ENCODE measurements around the gene C9.
"Not testable (repeated sequence)": the region's sequence is repeated elsewhere in the genome, so short reads cannot be mapped to it uniquely, and the experiment has no call there.

The C9 gene

DNA sequence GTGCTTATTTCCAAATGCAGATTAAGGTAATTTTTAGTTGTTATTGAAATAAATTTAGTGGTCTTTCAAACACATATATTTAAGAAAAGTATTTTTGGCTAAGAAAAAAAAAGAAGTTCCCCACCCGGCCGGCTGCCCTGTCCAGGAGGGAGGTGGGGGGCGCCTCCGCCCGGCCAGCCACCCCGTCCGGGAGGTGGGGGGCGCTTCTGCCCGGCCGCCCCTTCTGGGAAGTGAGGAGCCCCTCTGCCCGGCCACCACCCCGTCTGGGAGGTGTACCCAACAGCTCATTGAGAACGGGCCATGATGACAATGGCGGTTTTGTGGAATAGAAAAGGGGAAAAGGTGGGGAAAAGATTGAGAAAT, 91.4 kb downstream of the C9 start:
- H3K36me3 Mint-ChIP-seq; H3K9me3 Mint-ChIP-seq (ENCODE audit: low read depth); H3K27me3 Mint-ChIP-seq; H3K4me3 Mint-ChIP-seq: not testable (repeated sequence)
- Mint-ChIP-seq H3K4me1 (ENCODE audit: low read depth) (peaks cover 45% of the 10 kb centered on the region), H3K27ac (peak overlapping the region; percentile 99)

DNA sequence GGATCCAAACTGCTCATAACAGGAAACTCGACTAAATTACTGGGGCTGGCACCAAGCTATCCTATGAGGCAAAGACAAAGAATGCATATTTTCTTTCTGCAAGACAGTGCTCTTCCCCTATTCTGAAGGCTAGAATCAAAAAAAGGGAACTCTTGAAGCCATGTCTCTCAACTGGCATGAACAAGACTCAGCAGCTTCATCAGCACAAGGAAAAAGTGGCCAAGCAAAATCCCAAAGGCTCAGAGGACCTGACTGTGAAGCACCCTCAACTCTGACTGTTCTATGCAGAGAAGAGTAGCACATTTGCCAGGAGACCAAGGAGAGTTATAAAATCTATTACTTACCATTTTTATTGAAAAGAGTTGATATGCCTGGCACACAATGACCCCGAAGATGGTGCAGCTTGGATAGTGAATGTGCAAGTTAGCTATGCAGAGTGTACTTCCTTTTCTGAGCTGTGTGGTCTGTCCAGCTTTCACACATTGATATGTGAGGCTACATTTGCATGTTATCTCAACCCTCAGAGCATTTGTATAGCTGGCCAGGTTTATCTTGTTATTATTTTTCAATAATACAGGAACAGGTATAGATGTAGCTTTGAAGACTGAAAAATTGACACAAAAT, 94.0 kb downstream of the C9 start:
- H3K4me3 Mint-ChIP-seq: no peak overlapping the region
- no peak overlapping the region for H3K27ac Mint-ChIP-seq
- no peaks in the 10 kb centered on the region for H3K36me3 Mint-ChIP-seq
- no peaks in the 10 kb centered on the region for H3K9me3 Mint-ChIP-seq (ENCODE audit: low read depth)
- H3K27me3 Mint-ChIP-seq: no peaks in the 10 kb centered on the region
- peaks cover 33% of the 10 kb centered on the region for H3K4me1 Mint-ChIP-seq (ENCODE audit: low read depth)

DNA sequence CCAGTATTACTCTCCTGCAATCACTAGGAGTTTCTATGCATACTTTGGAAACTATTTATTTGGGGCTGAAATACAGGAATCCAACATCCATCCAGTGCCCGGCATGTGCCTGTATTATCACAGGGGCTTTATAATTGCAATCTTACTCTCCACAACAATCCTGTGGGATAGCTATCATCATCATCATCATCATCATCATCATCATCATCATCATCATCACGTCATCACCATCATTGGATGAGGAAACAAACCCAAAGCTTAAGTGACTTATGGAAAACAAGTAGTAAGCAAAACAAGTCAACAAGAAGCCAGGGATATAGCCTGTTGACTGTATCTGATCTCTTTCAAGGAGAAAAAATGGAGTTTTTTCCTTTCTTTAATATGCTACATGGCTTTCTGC, 97.1 kb downstream of the C9 start:
- H3K27me3 Mint-ChIP-seq: no peaks in the 10 kb centered on the region
- H3K9me3 Mint-ChIP-seq (ENCODE audit: low read depth): no peaks in the 10 kb centered on the region
- no peak overlapping the region for H3K4me3 Mint-ChIP-seq
- H3K36me3 Mint-ChIP-seq: no peaks in the 10 kb centered on the region
- peaks cover 13% of the 10 kb centered on the region for H3K4me1 Mint-ChIP-seq (ENCODE audit: low read depth)
- H3K27ac Mint-ChIP-seq: no peak overlapping the region

- H3K36me3 Mint-ChIP-seq: no peaks in the 10 kb centered on the region
Measured at GRCh38 chr5:39266442-39266841, 97.9 kb downstream of the C9 start.

DNA sequence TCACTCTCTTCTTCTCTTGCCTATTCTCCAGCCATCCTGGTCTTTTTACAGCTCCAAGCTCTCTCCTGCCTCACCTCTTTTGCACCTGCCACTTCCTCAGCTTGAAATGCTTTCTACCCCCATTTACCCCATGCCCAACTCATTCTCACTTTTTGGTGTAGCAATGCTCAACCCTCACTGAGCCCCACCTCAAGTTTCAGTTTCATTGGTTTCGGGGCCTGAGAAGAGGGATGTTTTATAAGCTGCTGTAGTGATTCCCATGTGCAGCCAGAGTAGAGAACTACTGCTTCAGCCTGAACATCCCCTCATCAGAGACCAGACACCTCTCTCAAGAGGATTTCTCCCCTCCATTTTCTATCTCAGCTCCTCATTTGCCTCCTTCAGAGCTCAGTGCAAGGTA, 99.8 kb downstream of the C9 start:
- Mint-ChIP-seq H3K36me3 (no peaks in the 10 kb centered on the region), H3K27me3 (no peaks in the 10 kb centered on the region), H3K4me1 (ENCODE audit: low read depth) (peaks cover 6% of the 10 kb centered on the region), H3K27ac (no peak overlapping the region), H3K4me3 (no peak overlapping the region), H3K9me3 (ENCODE audit: low read depth) (no peaks in the 10 kb centered on the region)

More at GRCh38 chr5:39266442-39266841, 97.9 kb downstream of the C9 start:
- Mint-ChIP-seq H3K4me3 (no peak overlapping the region), H3K9me3 (ENCODE audit: low read depth) (no peaks in the 10 kb centered on the region), H3K27me3 (no peaks in the 10 kb centered on the region), H3K4me1 (ENCODE audit: low read depth) (peaks cover 6% of the 10 kb centered on the region), H3K27ac (no peak overlapping the region)

- Mint-ChIP-seq H3K27ac (no peak overlapping the region), H3K4me3 (no peak overlapping the region), H3K9me3 (ENCODE audit: low read depth) (no peaks in the 10 kb centered on the region), H3K4me1 (ENCODE audit: low read depth) (peaks cover 6% of the 10 kb centered on the region), H3K27me3 (no peaks in the 10 kb centered on the region), H3K36me3 (no peaks in the 10 kb centered on the region)
Measured at GRCh38 chr5:39262981-39263380, 101.3 kb downstream of the C9 start.

DNA sequence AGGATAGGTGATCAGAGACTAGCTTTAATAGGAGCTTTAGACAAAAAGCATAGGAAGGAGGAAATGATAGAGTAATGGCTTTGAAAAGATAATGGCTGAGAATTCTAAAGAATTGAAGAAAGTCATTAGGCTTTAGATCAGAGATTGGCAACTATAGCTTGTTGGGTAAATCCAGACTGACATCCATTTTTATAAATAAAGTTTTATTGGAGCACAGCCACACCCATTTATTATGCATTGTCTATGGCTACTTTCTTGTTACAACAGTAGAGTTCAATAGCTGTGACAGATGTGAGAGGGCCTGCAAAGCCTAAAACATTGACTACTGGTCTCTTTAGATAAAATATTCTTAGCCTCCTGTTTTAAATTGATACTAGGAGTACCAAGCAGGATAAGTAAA, 104.2 kb downstream of the C9 start:
- H3K4me1 Mint-ChIP-seq (ENCODE audit: low read depth): peaks cover 23% of the 10 kb centered on the region
- H3K4me3 Mint-ChIP-seq: no peak overlapping the region
- H3K36me3 Mint-ChIP-seq: peaks cover 3% of the 10 kb centered on the region
- H3K9me3 Mint-ChIP-seq (ENCODE audit: low read depth): no peaks in the 10 kb centered on the region
- no peaks in the 10 kb centered on the region for H3K27me3 Mint-ChIP-seq
- no peak overlapping the region for H3K27ac Mint-ChIP-seq

- Mint-ChIP-seq H3K27ac (no peak overlapping the region), H3K4me1 (ENCODE audit: low read depth) (peaks cover 20% of the 10 kb centered on the region)
Measured at GRCh38 chr5:39257554-39257953, 106.7 kb downstream of the C9 start.

DNA sequence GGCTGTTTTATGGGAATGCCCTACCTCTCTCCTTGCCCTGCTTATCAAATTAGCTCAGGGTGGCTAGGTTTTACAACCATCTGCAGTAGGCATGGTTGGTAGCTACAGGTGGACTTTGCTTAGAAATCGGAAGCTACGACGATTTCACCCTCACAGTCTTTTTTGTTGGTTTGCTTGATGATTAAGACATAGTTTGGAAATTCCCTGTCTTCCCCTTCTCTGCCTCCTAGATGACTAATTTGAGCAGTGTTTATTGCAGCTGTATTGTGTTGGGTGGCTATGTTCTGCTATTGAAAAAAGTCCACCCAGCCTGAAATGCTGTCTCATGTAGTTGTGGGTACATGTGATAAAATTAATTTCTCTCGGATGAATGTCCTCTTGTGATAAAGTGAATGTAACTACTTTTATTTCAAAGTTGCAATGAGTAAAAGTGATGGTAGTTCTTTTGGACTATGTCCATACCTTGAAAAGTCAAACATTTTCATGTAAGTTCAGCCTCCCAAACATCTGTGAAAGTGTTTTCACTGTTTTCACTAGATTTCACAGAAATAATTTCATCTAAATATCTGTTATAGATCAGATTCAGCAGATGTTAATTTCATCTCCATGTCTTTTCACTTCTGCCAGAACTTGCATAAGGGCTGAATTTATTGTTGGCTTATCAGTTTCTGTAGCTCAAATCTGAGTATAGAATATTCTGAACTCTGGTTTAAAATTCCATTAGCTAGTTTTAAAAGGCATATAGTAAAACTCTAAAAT, 107.6 kb downstream of the C9 start:
- no peaks in the 10 kb centered on the region for H3K27me3 Mint-ChIP-seq
- peaks cover 5% of the 10 kb centered on the region for H3K36me3 Mint-ChIP-seq
- peak overlapping the region; percentile 50 for H3K27ac Mint-ChIP-seq
- no peaks in the 10 kb centered on the region for H3K9me3 Mint-ChIP-seq (ENCODE audit: low read depth)
- H3K4me1 Mint-ChIP-seq (ENCODE audit: low read depth): peaks cover 20% of the 10 kb centered on the region
- H3K4me3 Mint-ChIP-seq: peak overlapping the region; percentile 43

More at GRCh38 chr5:39257554-39257953, 106.7 kb downstream of the C9 start:
- H3K27me3 Mint-ChIP-seq: no peaks in the 10 kb centered on the region
- H3K9me3 Mint-ChIP-seq (ENCODE audit: low read depth): no peaks in the 10 kb centered on the region
- H3K4me3 Mint-ChIP-seq: no peak overlapping the region
- H3K36me3 Mint-ChIP-seq: peaks cover 5% of the 10 kb centered on the region

- Mint-ChIP-seq H3K27me3 (no peaks in the 10 kb centered on the region), H3K4me1 (ENCODE audit: low read depth) (peaks cover 20% of the 10 kb centered on the region), H3K4me3 (no peak overlapping the region), H3K27ac (no peak overlapping the region), H3K36me3 (peaks cover 5% of the 10 kb centered on the region), H3K9me3 (ENCODE audit: low read depth) (no peaks in the 10 kb centered on the region)
Measured at GRCh38 chr5:39255406-39255805, 108.9 kb downstream of the C9 start.

GRCh38 chr5:39254671-39255070, 109.6 kb downstream of the C9 start:
- peaks cover 20% of the 10 kb centered on the region for H3K4me1 Mint-ChIP-seq (ENCODE audit: low read depth)
- peaks cover 3% of the 10 kb centered on the region for H3K9me3 Mint-ChIP-seq (ENCODE audit: low read depth)
- no peak overlapping the region for H3K27ac Mint-ChIP-seq
- H3K4me3 Mint-ChIP-seq: no peak overlapping the region
- no peaks in the 10 kb centered on the region for H3K27me3 Mint-ChIP-seq
- H3K36me3 Mint-ChIP-seq: peaks cover 8% of the 10 kb centered on the region

GRCh38 chr5:39253196-39253595, 111.1 kb downstream of the C9 start:
- no peaks in the 10 kb centered on the region for H3K27me3 Mint-ChIP-seq
- H3K9me3 Mint-ChIP-seq (ENCODE audit: low read depth): peaks cover 3% of the 10 kb centered on the region
- H3K4me3 Mint-ChIP-seq: no peak overlapping the region
- H3K27ac Mint-ChIP-seq: no peak overlapping the region
- peaks cover 20% of the 10 kb centered on the region for H3K4me1 Mint-ChIP-seq (ENCODE audit: low read depth)
- H3K36me3 Mint-ChIP-seq: peaks cover 12% of the 10 kb centered on the region

GRCh38 chr5:39249564-39250274, 114.6 kb downstream of the C9 start:
- peaks cover 3% of the 10 kb centered on the region for H3K9me3 Mint-ChIP-seq (ENCODE audit: low read depth)
- H3K4me3 Mint-ChIP-seq: no peak overlapping the region
- H3K4me1 Mint-ChIP-seq (ENCODE audit: low read depth): peaks cover 2% of the 10 kb centered on the region
- H3K27me3 Mint-ChIP-seq: no peaks in the 10 kb centered on the region
- H3K36me3 Mint-ChIP-seq: peaks cover 10% of the 10 kb centered on the region
- no peak overlapping the region for H3K27ac Mint-ChIP-seq

GRCh38 chr5:39249069-39249468, 115.2 kb downstream of the C9 start:
- H3K27ac Mint-ChIP-seq: no peak overlapping the region
- no peaks in the 10 kb centered on the region for H3K27me3 Mint-ChIP-seq
- no peaks in the 10 kb centered on the region for H3K4me1 Mint-ChIP-seq (ENCODE audit: low read depth)
- peaks cover 8% of the 10 kb centered on the region for H3K36me3 Mint-ChIP-seq
- peaks cover 3% of the 10 kb centered on the region for H3K9me3 Mint-ChIP-seq (ENCODE audit: low read depth)
- H3K4me3 Mint-ChIP-seq: no peak overlapping the region

DNA sequence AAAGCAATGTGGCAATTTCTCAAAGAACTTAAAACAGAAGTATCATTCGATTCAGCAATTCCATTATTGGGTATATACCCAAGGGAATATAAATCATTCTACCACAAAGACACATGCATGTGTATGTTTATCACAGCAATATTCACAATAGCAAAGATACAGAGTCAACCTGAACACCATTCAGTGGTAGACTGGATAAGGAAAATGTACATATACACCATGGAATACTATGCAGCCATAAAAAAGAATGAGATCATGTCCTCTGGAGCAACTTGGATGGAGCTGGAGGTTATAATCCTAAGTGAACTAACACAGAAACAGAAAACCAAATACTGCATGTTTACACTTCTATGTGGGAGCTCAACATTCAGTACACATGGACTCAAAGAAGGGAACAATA, 123.5 kb downstream of the C9 start:
- no peak overlapping the region for H3K27ac Mint-ChIP-seq
- no peak overlapping the region for H3K4me3 Mint-ChIP-seq
- H3K4me1 Mint-ChIP-seq (ENCODE audit: low read depth): peaks cover 2% of the 10 kb centered on the region
- H3K36me3 Mint-ChIP-seq: peaks cover 13% of the 10 kb centered on the region
- no peaks in the 10 kb centered on the region for H3K27me3 Mint-ChIP-seq
- H3K9me3 Mint-ChIP-seq (ENCODE audit: low read depth): peaks cover 13% of the 10 kb centered on the region
